ENCODE measurements around the gene TMEM25. TPM values are rescaled to one million over a fixed set of nuclear protein-coding genes. Genes with fewer than 3 reads are reported as not detected.

The TMEM25 gene
- total RNA-seq, 1 donor from 2014 or later: 26.3 TPM

DNA sequence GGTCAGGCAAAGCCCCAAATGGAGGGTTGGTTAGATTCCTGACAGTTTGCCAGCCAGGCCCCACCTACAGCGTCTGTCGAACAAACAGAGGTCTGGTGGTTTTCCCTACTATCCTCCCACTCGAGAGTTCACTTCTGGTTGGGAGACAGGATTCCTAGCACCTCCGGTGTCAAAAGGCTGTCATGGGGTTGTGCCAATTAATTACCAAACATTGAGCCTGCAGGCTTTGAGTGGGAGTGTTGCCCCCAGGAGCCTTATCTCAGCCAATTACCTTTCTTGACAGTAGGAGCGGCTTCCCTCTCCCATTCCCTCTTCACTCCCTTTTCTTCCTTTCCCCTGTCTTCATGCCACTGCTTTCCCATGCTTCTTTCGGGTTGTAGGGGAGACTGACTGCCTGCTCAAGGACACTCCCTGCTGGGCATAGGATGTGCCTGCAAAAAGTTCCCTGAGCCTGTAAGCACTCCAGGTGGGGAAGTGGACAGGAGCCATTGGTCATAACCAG lies 8.4 kb upstream of the TMEM25 start:
- intact Hi-C loops (cut with DNase I): no loop called here
- ATAC-seq (peak; percentile 73), DNase-seq (no peak)
- no peaks in the 10 kb centered on the region for H3K9me3 ChIP-seq
- peak; percentile 34 for TF ChIP-seq CTCF (IDR thresholded peaks at IDR 0.05)
- no peak overlapping the region for H3K27ac ChIP-seq
- peaks cover 11% of the 10 kb centered on the region for H3K4me1 ChIP-seq
- H3K4me3 ChIP-seq: no peak overlapping the region
- peaks cover 57% of the 10 kb centered on the region for H3K36me3 ChIP-seq
- H3K27me3 ChIP-seq: no peaks in the 10 kb centered on the region

DNA sequence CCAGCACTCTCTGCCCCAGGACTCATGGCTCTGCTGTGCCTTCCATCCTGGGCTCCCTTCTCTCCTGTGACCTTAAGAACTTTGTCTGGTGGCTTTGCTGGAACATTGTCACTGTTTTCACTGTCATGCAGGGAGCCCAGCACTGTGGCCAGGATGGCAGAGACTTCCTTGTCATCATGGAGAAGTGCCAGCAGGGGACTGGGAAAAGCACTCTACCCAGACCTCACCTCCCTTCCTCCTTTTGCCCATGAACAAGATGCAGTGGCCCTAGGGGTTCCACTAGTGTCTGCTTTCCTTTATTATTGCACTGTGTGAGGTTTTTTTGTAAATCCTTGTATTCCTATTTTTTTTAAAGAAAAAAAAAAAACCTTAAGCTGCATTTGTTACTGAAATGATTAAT lies 6.6 kb upstream of the TMEM25 start:
- Histone ChIP-seq H3K9me3 (no peaks in the 10 kb centered on the region), H3K36me3 (peaks cover 40% of the 10 kb centered on the region), H3K4me3 (no peak overlapping the region), H3K27me3 (no peaks in the 10 kb centered on the region), H3K4me1 (peaks cover 11% of the 10 kb centered on the region), H3K27ac (no peak overlapping the region)
- no peak for TF ChIP-seq CTCF (IDR thresholded peaks at IDR 0.05)
- intact Hi-C loops (cut with DNase I): no loop called here
- peak; percentile 22 for ATAC-seq
- no peak for DNase-seq

- DNase-seq: no peak
- intact Hi-C loops (cut with DNase I): no loop called here
- Histone ChIP-seq H3K4me1 (peaks cover 15% of the 10 kb centered on the region), H3K9me3 (no peaks in the 10 kb centered on the region), H3K27me3 (no peaks in the 10 kb centered on the region), H3K27ac (no peak overlapping the region), H3K36me3 (peaks cover 34% of the 10 kb centered on the region), H3K4me3 (no peak overlapping the region)
- ATAC-seq: no peak
- no peak for TF ChIP-seq CTCF (IDR thresholded peaks at IDR 0.05)
Measured at GRCh38 chr11:118524757-118525470, 6.1 kb upstream of the TMEM25 start.

DNA sequence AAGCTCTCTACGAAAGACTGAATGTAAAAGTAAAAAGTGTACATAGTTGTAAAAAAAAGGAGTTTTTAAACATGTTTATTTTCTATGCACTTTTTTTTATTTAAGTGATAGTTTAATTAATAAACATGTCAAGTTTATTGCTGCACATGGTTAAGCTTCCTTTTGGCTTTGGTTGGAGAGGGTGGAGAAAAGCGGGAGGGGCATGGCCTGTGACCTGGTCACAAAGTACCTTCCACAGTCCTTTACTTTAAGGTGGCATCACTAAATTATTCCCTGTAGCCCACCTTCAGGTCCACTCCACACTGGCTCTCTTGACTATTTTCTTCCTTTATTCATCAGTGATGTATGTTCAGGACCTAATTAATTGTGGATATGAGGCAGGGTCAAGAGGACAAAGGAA lies 4.3 kb upstream of the TMEM25 start:
- TF ChIP-seq CTCF (IDR thresholded peaks at IDR 0.05): no peak
- intact Hi-C loops (cut with DNase I): no loop called here
- H3K4me3 ChIP-seq: no peak overlapping the region
- H3K4me1 ChIP-seq: peaks cover 20% of the 10 kb centered on the region
- no peaks in the 10 kb centered on the region for H3K9me3 ChIP-seq
- DNase-seq: no peak
- no peak for ATAC-seq
- H3K27ac ChIP-seq: no peak overlapping the region
- peaks cover 17% of the 10 kb centered on the region for H3K36me3 ChIP-seq
- H3K27me3 ChIP-seq: no peaks in the 10 kb centered on the region

GRCh38 chr11:118527109-118527508 lies 3.9 kb upstream of the TMEM25 start, which contains the start of gene TTC36:
TSS of gene TTC36 (plus strand) at chr11:118527474. CDS start at chr11:118527495, 21 bp downstream.
- DNase-seq (no peak), ATAC-seq (no peak)
- intact Hi-C loops (cut with DNase I): no loop called here
- Histone ChIP-seq H3K27ac (no peak within 1 kb of the TSS), H3K36me3 (peaks cover 13% of the 10 kb centered on the region), H3K4me1 (peaks cover 23% of the 10 kb centered on the region), H3K27me3 (no peaks in the 10 kb centered on the region), H3K9me3 (no peaks in the 10 kb centered on the region), H3K4me3 (no peak within 1 kb of the TSS)
- TF ChIP-seq CTCF (IDR thresholded peaks at IDR 0.05): no peak
